ENCODE data around the gene TMEM61. TPM values are rescaled to one million over a fixed set of nuclear protein-coding genes. Genes with fewer than 3 reads are reported as not detected.
A peak's percentile ranks its signal among the peaks of the same experiment; 100 is the strongest.
"Not testable (repeated sequence)": the region's sequence is repeated elsewhere in the genome, so short reads cannot be mapped to it uniquely, and the experiment has no call there.

Gene TMEM61
- not detected in 2 replicates for total RNA-seq

- peak within 1 kb of the TSS; percentile 25 for H3K4me3 ChIP-seq (ENCODE audit: low read depth, low read length)
- DNase-seq (ENCODE audit: low read depth) = no peak
- no peak for TF ChIP-seq CTCF (IDR thresholded peaks at IDR 0.05; ENCODE audit: insufficient read depth, low read depth, low read length)
Observed at GRCh38 chr1:54980528-54981241, at the start of gene TMEM61. Gene TMEM61, plus strand, starts transcription at chr1:54980628. Its CDS starts 438 bp downstream, at chr1:54981066.

GRCh38 chr1:54931275-54931840 lies 49.1 kb upstream of the TMEM61 start:
- no peak overlapping the region for H3K4me3 ChIP-seq (ENCODE audit: low read depth, low read length)
- TF ChIP-seq CTCF (IDR thresholded peaks at IDR 0.05; ENCODE audit: insufficient read depth, low read depth, low read length) = no peak
- DNase-seq (ENCODE audit: low read depth) = no peak

GRCh38 chr1:54934081-54934480 lies 46.3 kb upstream of the TMEM61 start:
- DNase-seq (ENCODE audit: low read depth) = not testable (repeated sequence)

GRCh38 chr1:54934869-54935268 lies 45.6 kb upstream of the TMEM61 start:
- DNase-seq (ENCODE audit: low read depth) = peak; percentile 85
- H3K4me3 ChIP-seq (ENCODE audit: low read depth, low read length) = no peak overlapping the region
- no peak for TF ChIP-seq CTCF (IDR thresholded peaks at IDR 0.05; ENCODE audit: insufficient read depth, low read depth, low read length)

More at GRCh38 chr1:54934081-54934480, 46.3 kb upstream of the TMEM61 start:
- not testable (repeated sequence) for H3K4me3 ChIP-seq (ENCODE audit: low read depth, low read length)

GRCh38 chr1:54936791-54937190 lies 43.6 kb upstream of the TMEM61 start:
- H3K4me3 ChIP-seq (ENCODE audit: low read depth, low read length) = no peak overlapping the region
- TF ChIP-seq CTCF (IDR thresholded peaks at IDR 0.05; ENCODE audit: insufficient read depth, low read depth, low read length) = no peak
- no peak for DNase-seq (ENCODE audit: low read depth)

- no peak for TF ChIP-seq CTCF (IDR thresholded peaks at IDR 0.05; ENCODE audit: insufficient read depth, low read depth, low read length)
- no peak overlapping the region for H3K4me3 ChIP-seq (ENCODE audit: low read depth, low read length)
- peak; percentile 8 for DNase-seq (ENCODE audit: low read depth)
Observed at GRCh38 chr1:54937469-54937868, 43.0 kb upstream of the TMEM61 start.

GRCh38 chr1:54938955-54939354 lies 41.5 kb upstream of the TMEM61 start:
- DNase-seq (ENCODE audit: low read depth) = not testable (repeated sequence)

GRCh38 chr1:54940042-54940441 lies 40.4 kb upstream of the TMEM61 start:
- TF ChIP-seq CTCF (IDR thresholded peaks at IDR 0.05; ENCODE audit: insufficient read depth, low read depth, low read length) = no peak
- no peak overlapping the region for H3K4me3 ChIP-seq (ENCODE audit: low read depth, low read length)
- DNase-seq (ENCODE audit: low read depth) = peak; percentile 23

More at GRCh38 chr1:54938955-54939354, 41.5 kb upstream of the TMEM61 start:
- H3K4me3 ChIP-seq (ENCODE audit: low read depth, low read length) = not testable (repeated sequence)
